Panc1 (cell line): ENCODE data around the gene RUSF1. TPM values are rescaled to one million over a fixed set of nuclear protein-coding genes. Genes with fewer than 3 reads are reported as not detected.

ENCODE experiments used
- ATAC-seq: fragments of 200-7000 bp; cut with Tn5 transposase; 2 replicates; pipeline ENCODE4 v1.9.1; 2020; ENCODE audit warnings: mild to moderate bottlenecking, moderate library complexity
- BruUV-seq: library from RNA; stranded (reverse); fragments of 400-500 nt; replicated peaks from 2 replicates; lab custom pipeline; 2021; lab: Mats Ljungman, UMichigan
- CTCF ChIA-PET: fragments of 300-600 bp; sonication (Branson Sonifier 250); formaldehyde crosslinking; loops from one replicate; lab custom pipeline; 2022; ENCODE audit warnings: antibody characterized with exemption; lab: Charles Lee
- POLR2A ChIA-PET: fragments of 300-600 bp; sonication (Branson Sonifier 250); formaldehyde crosslinking; loops from one replicate; lab custom pipeline; 2022; ENCODE audit warnings: antibody characterized with exemption; lab: Charles Lee
- DNase-seq: peaks from one replicate; pipeline ENCODE4 v3.0.0-alpha.2; 2010; ENCODE audit warnings: low read depth, low spot score
- H3K27ac ChIP-seq: 2 replicates; pipeline ENCODE4 v1.5.1; 2011; ENCODE audit warnings: mild to moderate bottlenecking, low read length, inconsistent platforms
- H3K27me3 ChIP-seq: fragments of 200-500 bp; sonication (Bioruptor generic); 2 replicates; pipeline ENCODE4 v1.6.0; 2014; ENCODE audit warnings: low read length, inconsistent platforms; ENCODE audit not compliant: control insufficient read depth, insufficient read depth
- H3K36me3 ChIP-seq: fragments of 200-500 bp; sonication (Bioruptor generic); 2 replicates; pipeline ENCODE4 v1.5.1; 2014; ENCODE audit warnings: inconsistent platforms, mild to moderate bottlenecking, low read length, moderate library complexity; ENCODE audit not compliant: control insufficient read depth, insufficient read depth
- H3K4me1 ChIP-seq: 2 replicates; pipeline ENCODE4 v1.5.1; 2011; ENCODE audit warnings: inconsistent platforms, mild to moderate bottlenecking, low read length, moderate library complexity; ENCODE audit not compliant: control insufficient read depth, insufficient read depth
- H3K4me3 ChIP-seq, 2 experiments: 2 replicates each; pipeline ENCODE4 v1.5.1; 2011 to 2012; ENCODE audit warnings: low read depth in 2 of 2, low read length in 2 of 2, mild to moderate bottlenecking in 2 of 2, inconsistent platforms in 1 of 2, moderate library complexity in 1 of 2
- H3K9me3 ChIP-seq: fragments of 200-500 bp; sonication (Bioruptor generic); 2 replicates; pipeline ENCODE4 v1.5.1; 2014; ENCODE audit warnings: low read depth, mild to moderate bottlenecking, inconsistent platforms, low read length, moderate library complexity; ENCODE audit not compliant: control insufficient read depth, insufficient read depth
- POLR2AphosphoS5 ChIP-seq: IDR thresholded peaks from 2 replicates; pipeline ENCODE4 v1.6.1; 2012; ENCODE audit warnings: mild to moderate bottlenecking, low read depth, low read length, moderate library complexity
- SIN3A ChIP-seq: IDR thresholded peaks from 2 replicates; pipeline ENCODE4 v1.6.1; 2012; ENCODE audit warnings: low read depth, mild to moderate bottlenecking, low read length, moderate library complexity, borderline replicate concordance; ENCODE audit not compliant: insufficient read depth
- TCF7L2 ChIP-seq: IDR thresholded peaks from 2 replicates; pipeline ENCODE4 v1.6.1; 2011; ENCODE audit warnings: mild to moderate bottlenecking, low read depth, low read length, inconsistent platforms
- in situ Hi-C: cut with HindIII; loops from 2 replicates; pipeline ENCODE4 v1.10.0; 2016; ENCODE audit warnings: low sequenced_read_pairs, low pct_unique_long_range_greater_than_20kb
- intact Hi-C: fragments of 100-400 bp; cut with micrococcal nuclease; formaldehyde crosslinking; loops from one replicate; pipeline ENCODE4 v1.10.0; 2022; ENCODE audit not compliant: unreplicated experiment
- total RNA-seq: library from RNA; stranded (reverse); gene quantifications from one replicate; pipeline ENCODE4 v1.2.1, GENCODE V29; 2021; ENCODE audit not compliant: unreplicated experiment
- TF ChIP-seq, protein P1 (sequence below): fragments of 450-650 bp; IDR thresholded peaks from 2 replicates; pipeline ENCODE4 v1.5.1; 2017; ENCODE audit warnings: mild to moderate bottlenecking
- TF ChIP-seq, protein P2 (sequence below), 2 experiments: IDR thresholded peaks; 2 replicates each; pipeline ENCODE4 v1.6.1; 2011 to 2012; ENCODE audit warnings: low read depth in 2 of 2, control low read depth in 1 of 2, low read length in 1 of 2, mild to moderate bottlenecking in 1 of 2, moderate library complexity in 1 of 2; ENCODE audit not compliant: insufficient read depth in 1 of 2

The RUSF1 gene
- total RNA-seq, 1 experiment from 2014 or later, result 47.4 TPM

DNA sequence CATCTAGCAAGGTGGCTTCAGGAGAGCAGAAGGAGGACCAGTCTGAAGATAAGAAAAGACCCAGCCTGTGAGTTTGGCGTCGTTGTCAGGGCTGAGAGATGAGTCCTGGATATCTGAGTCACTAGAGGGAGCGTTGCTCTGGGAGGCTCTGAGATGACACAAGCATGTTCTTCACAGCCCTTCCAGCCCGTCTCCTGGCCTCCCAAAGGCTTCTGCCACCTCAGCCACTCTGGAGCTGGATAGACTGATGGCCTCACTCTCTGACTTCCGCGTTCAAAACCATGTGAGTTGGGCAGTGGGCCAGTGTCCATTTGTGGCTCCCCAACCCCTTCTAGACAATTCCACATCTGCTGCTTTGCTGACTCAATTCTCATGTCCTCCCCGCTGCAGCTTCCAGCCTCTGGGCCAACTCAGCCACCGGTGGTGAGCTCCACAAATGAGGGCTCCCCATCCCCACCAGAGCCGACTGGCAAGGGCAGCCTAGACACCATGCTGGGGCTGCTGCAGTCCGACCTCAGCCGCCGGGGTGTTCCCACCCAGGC, 33.9 kb downstream of the RUSF1 start:
- Histone ChIP-seq H3K4me3 (no peak overlapping the region), H3K9me3 (no peaks in the 10 kb centered on the region), H3K27me3 (no peaks in the 10 kb centered on the region), H3K27ac (no peak overlapping the region), H3K36me3 (peaks cover 3% of the 10 kb centered on the region; the same call in 1 of the 2 replicates), H3K4me1 (peaks cover 8% of the 10 kb centered on the region; the same call in 1 of the 2 replicates)
- no peak for DNase-seq
- TF ChIP-seq, protein P1, sequence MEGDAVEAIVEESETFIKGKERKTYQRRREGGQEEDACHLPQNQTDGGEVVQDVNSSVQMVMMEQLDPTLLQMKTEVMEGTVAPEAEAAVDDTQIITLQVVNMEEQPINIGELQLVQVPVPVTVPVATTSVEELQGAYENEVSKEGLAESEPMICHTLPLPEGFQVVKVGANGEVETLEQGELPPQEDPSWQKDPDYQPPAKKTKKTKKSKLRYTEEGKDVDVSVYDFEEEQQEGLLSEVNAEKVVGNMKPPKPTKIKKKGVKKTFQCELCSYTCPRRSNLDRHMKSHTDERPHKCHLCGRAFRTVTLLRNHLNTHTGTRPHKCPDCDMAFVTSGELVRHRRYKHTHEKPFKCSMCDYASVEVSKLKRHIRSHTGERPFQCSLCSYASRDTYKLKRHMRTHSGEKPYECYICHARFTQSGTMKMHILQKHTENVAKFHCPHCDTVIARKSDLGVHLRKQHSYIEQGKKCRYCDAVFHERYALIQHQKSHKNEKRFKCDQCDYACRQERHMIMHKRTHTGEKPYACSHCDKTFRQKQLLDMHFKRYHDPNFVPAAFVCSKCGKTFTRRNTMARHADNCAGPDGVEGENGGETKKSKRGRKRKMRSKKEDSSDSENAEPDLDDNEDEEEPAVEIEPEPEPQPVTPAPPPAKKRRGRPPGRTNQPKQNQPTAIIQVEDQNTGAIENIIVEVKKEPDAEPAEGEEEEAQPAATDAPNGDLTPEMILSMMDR, result no peak
- TF ChIP-seq, protein P2, sequence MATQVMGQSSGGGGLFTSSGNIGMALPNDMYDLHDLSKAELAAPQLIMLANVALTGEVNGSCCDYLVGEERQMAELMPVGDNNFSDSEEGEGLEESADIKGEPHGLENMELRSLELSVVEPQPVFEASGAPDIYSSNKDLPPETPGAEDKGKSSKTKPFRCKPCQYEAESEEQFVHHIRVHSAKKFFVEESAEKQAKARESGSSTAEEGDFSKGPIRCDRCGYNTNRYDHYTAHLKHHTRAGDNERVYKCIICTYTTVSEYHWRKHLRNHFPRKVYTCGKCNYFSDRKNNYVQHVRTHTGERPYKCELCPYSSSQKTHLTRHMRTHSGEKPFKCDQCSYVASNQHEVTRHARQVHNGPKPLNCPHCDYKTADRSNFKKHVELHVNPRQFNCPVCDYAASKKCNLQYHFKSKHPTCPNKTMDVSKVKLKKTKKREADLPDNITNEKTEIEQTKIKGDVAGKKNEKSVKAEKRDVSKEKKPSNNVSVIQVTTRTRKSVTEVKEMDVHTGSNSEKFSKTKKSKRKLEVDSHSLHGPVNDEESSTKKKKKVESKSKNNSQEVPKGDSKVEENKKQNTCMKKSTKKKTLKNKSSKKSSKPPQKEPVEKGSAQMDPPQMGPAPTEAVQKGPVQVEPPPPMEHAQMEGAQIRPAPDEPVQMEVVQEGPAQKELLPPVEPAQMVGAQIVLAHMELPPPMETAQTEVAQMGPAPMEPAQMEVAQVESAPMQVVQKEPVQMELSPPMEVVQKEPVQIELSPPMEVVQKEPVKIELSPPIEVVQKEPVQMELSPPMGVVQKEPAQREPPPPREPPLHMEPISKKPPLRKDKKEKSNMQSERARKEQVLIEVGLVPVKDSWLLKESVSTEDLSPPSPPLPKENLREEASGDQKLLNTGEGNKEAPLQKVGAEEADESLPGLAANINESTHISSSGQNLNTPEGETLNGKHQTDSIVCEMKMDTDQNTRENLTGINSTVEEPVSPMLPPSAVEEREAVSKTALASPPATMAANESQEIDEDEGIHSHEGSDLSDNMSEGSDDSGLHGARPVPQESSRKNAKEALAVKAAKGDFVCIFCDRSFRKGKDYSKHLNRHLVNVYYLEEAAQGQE (IDR thresholded peaks at IDR 0.05; ENCODE audit: insufficient read depth in 1 of 2, low read depth in 2 of 2, low read length in 1 of 2), result no peak
- TF ChIP-seq POLR2AphosphoS5, result no peak
- TF ChIP-seq TCF7L2, result no peak
- TF ChIP-seq SIN3A, result no peak
- ChIA-PET POLR2A (no interaction called here), CTCF (no interaction called here)
- intact Hi-C loops (loop anchor here (5.0 kb wide), 1 partner anchor 223 kb away; no protein-coding TSS in a partner anchor), in situ Hi-C loops (no loop called here)
- BruUV-seq, result no TSS peak
- ATAC-seq, result no peak

DNA sequence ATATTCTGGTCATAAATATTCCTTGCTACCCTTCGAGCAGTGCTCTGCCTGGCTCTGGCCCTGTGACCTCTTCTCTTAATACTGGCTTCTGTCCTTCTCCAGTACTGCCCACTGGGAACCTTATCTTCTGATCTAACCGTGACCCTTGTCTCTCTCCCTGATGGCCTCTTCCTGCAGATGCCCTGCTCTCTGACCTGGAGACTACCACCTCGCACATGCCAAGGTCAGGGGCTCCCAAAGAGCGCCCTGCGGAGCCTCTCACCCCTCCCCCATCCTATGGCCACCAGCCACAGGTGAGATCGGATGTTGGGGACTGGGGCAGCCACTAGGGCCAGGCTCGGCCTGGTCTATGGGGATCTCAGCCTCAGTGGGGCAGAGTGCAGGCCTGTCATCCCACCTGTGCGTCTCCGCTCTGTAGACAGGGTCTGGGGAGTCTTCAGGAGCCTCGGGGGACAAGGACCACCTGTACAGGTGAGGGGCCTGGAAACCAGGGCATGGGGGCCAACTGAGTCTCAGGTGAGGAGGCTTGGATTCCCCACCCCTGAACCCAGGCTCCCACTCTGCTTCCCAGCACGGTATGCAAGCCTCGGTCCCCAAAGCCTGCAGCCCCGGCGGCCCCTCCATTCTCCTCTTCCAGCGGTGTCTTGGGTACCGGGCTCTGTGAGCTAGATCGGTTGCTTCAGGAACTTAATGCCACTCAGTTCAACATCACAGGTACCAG, 34.8 kb downstream of the RUSF1 start:
- no peak overlapping the region for H3K27ac ChIP-seq
- peaks cover 3% of the 10 kb centered on the region; the same call in 1 of the 2 replicates for H3K36me3 ChIP-seq
- H3K4me3 ChIP-seq, result no peak overlapping the region; a peak in 1 of 4 replicates
- H3K4me1 ChIP-seq, result peaks cover 8% of the 10 kb centered on the region; the same call in 1 of the 2 replicates
- intact Hi-C loops, result loop anchor here (5.0 kb wide), 1 partner anchor 224 kb away; no protein-coding TSS in a partner anchor
- DNase-seq (no peak), ATAC-seq (no peak)
- no peaks in the 10 kb centered on the region for H3K9me3 ChIP-seq
- TF ChIP-seq SIN3A, result no peak
- TF ChIP-seq, protein P2 (IDR thresholded peaks at IDR 0.05; ENCODE audit: insufficient read depth in 1 of 2, low read depth in 2 of 2, low read length in 1 of 2), result no peak
- no peak for TF ChIP-seq TCF7L2
- TF ChIP-seq POLR2AphosphoS5, result no peak
- TF ChIP-seq, protein P1, result no peak
- no TSS peak for BruUV-seq
- in situ Hi-C loops, result no loop called here
- CTCF ChIA-PET, result interaction anchor here (0.6 kb wide), 1 partner anchor 114 kb away, joined by 3 read pairs; no protein-coding TSS in a partner anchor
- POLR2A ChIA-PET, result no interaction called here
- no peaks in the 10 kb centered on the region for H3K27me3 ChIP-seq
